Chondrocyte (in vitro differentiated cells): Measurements from ENCODE around the gene LTC4S. TPM values are rescaled to one million over a fixed set of nuclear protein-coding genes. Genes with fewer than 3 reads are reported as not detected.
A peak's percentile ranks its signal among the peaks of the same experiment; 100 is the strongest.

Experiments
- DNase-seq: peaks from one replicate; pipeline ENCODE4 v3.0.0; 2021; ENCODE audit warnings: mixed read lengths, low spot score
- H3K27ac Mint-ChIP-seq: one replicate; pipeline ENCODE4 v1.8.0; 2021; ENCODE audit warnings: mild to moderate bottlenecking, moderate library complexity, mixed read lengths; ENCODE audit not compliant: unreplicated experiment
- H3K27me3 Mint-ChIP-seq: 2 replicates; pipeline ENCODE4 v1.8.0; 2021; ENCODE audit warnings: low read depth, mixed read lengths
- H3K36me3 Mint-ChIP-seq: 2 replicates; pipeline ENCODE4 v1.8.0; 2021; ENCODE audit warnings: low read depth, mixed read lengths
- H3K4me1 Mint-ChIP-seq: 2 replicates; pipeline ENCODE4 v1.8.0; 2021; ENCODE audit warnings: low read depth, mild to moderate bottlenecking, mixed read lengths
- H3K4me3 Mint-ChIP-seq: one replicate; pipeline ENCODE4 v1.8.0; 2021; ENCODE audit warnings: mild to moderate bottlenecking, moderate library complexity, mixed read lengths; ENCODE audit not compliant: unreplicated experiment
- H3K9me3 Mint-ChIP-seq: 2 replicates; pipeline ENCODE4 v1.8.0; 2021; ENCODE audit warnings: low read depth, mixed read lengths
- CTCF ChIP-seq: fragments of 200-600 bp; sonication (generic); IDR thresholded peaks from 2 replicates; pipeline ENCODE4 v1.5.0; 2021; ENCODE audit warnings: antibody characterized with exemption, mild to moderate bottlenecking, moderate library complexity
- total RNA-seq: library from RNA; stranded (reverse); gene quantifications from 3 replicates; pipeline ENCODE4 v1.2.1, GENCODE V29; 2021

Gene LTC4S
- total RNA-seq, 1 donor from 2014 or later: 1.2 TPM

- TF ChIP-seq CTCF: peak; percentile 90
- no peaks in the 10 kb centered on the region for H3K9me3 Mint-ChIP-seq
- peaks cover 18% of the 10 kb centered on the region for H3K4me1 Mint-ChIP-seq
- peak overlapping the region; percentile 58 for H3K4me3 Mint-ChIP-seq
- no peaks in the 10 kb centered on the region for H3K27me3 Mint-ChIP-seq
- peak overlapping the region; percentile 54 for H3K27ac Mint-ChIP-seq
- peaks cover 13% of the 10 kb centered on the region for H3K36me3 Mint-ChIP-seq
- DNase-seq: peak; percentile 91
These were observed 2.4 kb downstream of the LTC4S start for GRCh38 chr5:179795863-179796833.

GRCh38 chr5:179796877-179797608, 3.3 kb downstream of the LTC4S start:
- H3K27ac Mint-ChIP-seq: peak overlapping the region; percentile 54
- H3K27me3 Mint-ChIP-seq: no peaks in the 10 kb centered on the region

GRCh38 chr5:179797741-179798140, 4.0 kb downstream of the LTC4S start:
- Mint-ChIP-seq H3K4me1 (peaks cover 18% of the 10 kb centered on the region), H3K27ac (no peak overlapping the region), H3K27me3 (no peaks in the 10 kb centered on the region), H3K4me3 (no peak overlapping the region), H3K36me3 (peaks cover 18% of the 10 kb centered on the region), H3K9me3 (no peaks in the 10 kb centered on the region)
- TF ChIP-seq CTCF: no peak
- no peak for DNase-seq

More at GRCh38 chr5:179796877-179797608, 3.3 kb downstream of the LTC4S start:
- Mint-ChIP-seq H3K4me3 (peak overlapping the region; percentile 58), H3K36me3 (peaks cover 16% of the 10 kb centered on the region), H3K9me3 (no peaks in the 10 kb centered on the region), H3K4me1 (peaks cover 18% of the 10 kb centered on the region)
- no peak for TF ChIP-seq CTCF
- DNase-seq: no peak

- H3K4me1 Mint-ChIP-seq: peaks cover 15% of the 10 kb centered on the region
- H3K4me3 Mint-ChIP-seq: no peak overlapping the region
- DNase-seq: peak; percentile 80
- no peak overlapping the region for H3K27ac Mint-ChIP-seq
- no peaks in the 10 kb centered on the region for H3K27me3 Mint-ChIP-seq
- no peak for TF ChIP-seq CTCF
- H3K36me3 Mint-ChIP-seq: peaks cover 18% of the 10 kb centered on the region
- H3K9me3 Mint-ChIP-seq: no peaks in the 10 kb centered on the region
These were observed 4.5 kb downstream of the LTC4S start for GRCh38 chr5:179798144-179798770.
